ENCODE data around the gene HSPA4L.

The HSPA4L gene

GRCh38 chr4:127778102-127778501 lies 4.0 kb upstream of the HSPA4L start:
- Histone ChIP-seq H3K9ac (ENCODE audit: low read length) (no peak overlapping the region), H2AFZ (ENCODE audit: low read length) (no peak overlapping the region), H3K27ac (ENCODE audit: low read depth, low read length, poor library complexity, severe bottlenecking) (no peak overlapping the region), H3K4me3 (ENCODE audit: low read depth, low read length, poor library complexity, severe bottlenecking) (no peak overlapping the region), H4K20me1 (ENCODE audit: insufficient read depth, low read length) (no peaks in the 10 kb centered on the region), H3K4me2 (ENCODE audit: low read length) (no peak overlapping the region), H3K9me3 (ENCODE audit: low read length) (no peaks in the 10 kb centered on the region), H3K36me3 (ENCODE audit: insufficient read depth, low read length) (no peaks in the 10 kb centered on the region), H3K4me1 (ENCODE audit: insufficient read depth, low read length, severe bottlenecking) (peaks cover 12% of the 10 kb centered on the region), H3F3A (ENCODE audit: insufficient read depth, low read length) (no peaks in the 10 kb centered on the region), H3K9me2 (ENCODE audit: low read depth, low read length) (no peaks in the 10 kb centered on the region), H3K79me2 (ENCODE audit: insufficient read depth, low read length) (no peaks in the 10 kb centered on the region), H3K27me3 (ENCODE audit: insufficient read depth, low read length) (no peaks in the 10 kb centered on the region)
- TF ChIP-seq EZH2 (IDR thresholded peaks at IDR 0.05; ENCODE audit: borderline replicate concordance, low read length) (no peak), CTCF (IDR thresholded peaks at IDR 0.05; ENCODE audit: low read length) (no peak)

- H2AFZ ChIP-seq (ENCODE audit: low read length) = no peak overlapping the region
- H4K20me1 ChIP-seq (ENCODE audit: insufficient read depth, low read length) = no peaks in the 10 kb centered on the region
- no peaks in the 10 kb centered on the region for H3K27me3 ChIP-seq (ENCODE audit: insufficient read depth, low read length)
- no peak overlapping the region for H3K9ac ChIP-seq (ENCODE audit: low read length)
- H3K27ac ChIP-seq (ENCODE audit: low read depth, low read length, poor library complexity, severe bottlenecking) = no peak overlapping the region
- no peaks in the 10 kb centered on the region for H3F3A ChIP-seq (ENCODE audit: insufficient read depth, low read length)
- no peaks in the 10 kb centered on the region for H3K9me3 ChIP-seq (ENCODE audit: low read length)
- TF ChIP-seq CTCF (IDR thresholded peaks at IDR 0.05; ENCODE audit: low read length) (no peak), EZH2 (IDR thresholded peaks at IDR 0.05; ENCODE audit: borderline replicate concordance, low read length) (no peak)
- H3K79me2 ChIP-seq (ENCODE audit: insufficient read depth, low read length) = no peaks in the 10 kb centered on the region
- H3K4me1 ChIP-seq (ENCODE audit: insufficient read depth, low read length, severe bottlenecking) = peaks cover 28% of the 10 kb centered on the region
- H3K36me3 ChIP-seq (ENCODE audit: insufficient read depth, low read length) = no peaks in the 10 kb centered on the region
- H3K9me2 ChIP-seq (ENCODE audit: low read depth, low read length) = no peaks in the 10 kb centered on the region
- no peak overlapping the region for H3K4me3 ChIP-seq (ENCODE audit: low read depth, low read length, poor library complexity, severe bottlenecking)
- no peak overlapping the region for H3K4me2 ChIP-seq (ENCODE audit: low read length)
Measured at GRCh38 chr4:127780598-127780997, 1.5 kb upstream of the HSPA4L start.

GRCh38 chr4:127781300-127782024 lies 660 bp upstream of the HSPA4L start:
- H3F3A ChIP-seq (ENCODE audit: insufficient read depth, low read length) = no peaks in the 10 kb centered on the region
- peak overlapping the region; percentile 85 for H3K4me2 ChIP-seq (ENCODE audit: low read length)
- TF ChIP-seq CTCF (IDR thresholded peaks at IDR 0.05; ENCODE audit: low read length) (no peak), EZH2 (IDR thresholded peaks at IDR 0.05; ENCODE audit: borderline replicate concordance, low read length) (no peak)
- no peaks in the 10 kb centered on the region for H3K79me2 ChIP-seq (ENCODE audit: insufficient read depth, low read length)
- H3K9me3 ChIP-seq (ENCODE audit: low read length) = no peaks in the 10 kb centered on the region
- H3K27ac ChIP-seq (ENCODE audit: low read depth, low read length, poor library complexity, severe bottlenecking) = no peak overlapping the region
- no peak overlapping the region for H2AFZ ChIP-seq (ENCODE audit: low read length)
- no peaks in the 10 kb centered on the region for H3K9me2 ChIP-seq (ENCODE audit: low read depth, low read length)
- H3K9ac ChIP-seq (ENCODE audit: low read length) = peak overlapping the region; percentile 70
- H3K27me3 ChIP-seq (ENCODE audit: insufficient read depth, low read length) = no peaks in the 10 kb centered on the region
- H3K36me3 ChIP-seq (ENCODE audit: insufficient read depth, low read length) = no peaks in the 10 kb centered on the region
- H3K4me3 ChIP-seq (ENCODE audit: low read depth, low read length, poor library complexity, severe bottlenecking) = peak overlapping the region; percentile 69
- H3K4me1 ChIP-seq (ENCODE audit: insufficient read depth, low read length, severe bottlenecking) = peaks cover 28% of the 10 kb centered on the region
- H4K20me1 ChIP-seq (ENCODE audit: insufficient read depth, low read length) = no peaks in the 10 kb centered on the region
